Measurements from ENCODE around the gene C1QTNF7. TPM values are rescaled to one million over a fixed set of nuclear protein-coding genes. Genes with fewer than 3 reads are reported as not detected.

Gene C1QTNF7
- total RNA-seq, 1 donor from 2014 or later = not detected

- H3K4me3 ChIP-seq (ENCODE audit: low read depth, low read length) = no peak overlapping the region
- no peak for DNase-seq (ENCODE audit: low read depth)
- TF ChIP-seq, protein P1, sequence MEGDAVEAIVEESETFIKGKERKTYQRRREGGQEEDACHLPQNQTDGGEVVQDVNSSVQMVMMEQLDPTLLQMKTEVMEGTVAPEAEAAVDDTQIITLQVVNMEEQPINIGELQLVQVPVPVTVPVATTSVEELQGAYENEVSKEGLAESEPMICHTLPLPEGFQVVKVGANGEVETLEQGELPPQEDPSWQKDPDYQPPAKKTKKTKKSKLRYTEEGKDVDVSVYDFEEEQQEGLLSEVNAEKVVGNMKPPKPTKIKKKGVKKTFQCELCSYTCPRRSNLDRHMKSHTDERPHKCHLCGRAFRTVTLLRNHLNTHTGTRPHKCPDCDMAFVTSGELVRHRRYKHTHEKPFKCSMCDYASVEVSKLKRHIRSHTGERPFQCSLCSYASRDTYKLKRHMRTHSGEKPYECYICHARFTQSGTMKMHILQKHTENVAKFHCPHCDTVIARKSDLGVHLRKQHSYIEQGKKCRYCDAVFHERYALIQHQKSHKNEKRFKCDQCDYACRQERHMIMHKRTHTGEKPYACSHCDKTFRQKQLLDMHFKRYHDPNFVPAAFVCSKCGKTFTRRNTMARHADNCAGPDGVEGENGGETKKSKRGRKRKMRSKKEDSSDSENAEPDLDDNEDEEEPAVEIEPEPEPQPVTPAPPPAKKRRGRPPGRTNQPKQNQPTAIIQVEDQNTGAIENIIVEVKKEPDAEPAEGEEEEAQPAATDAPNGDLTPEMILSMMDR (conservative IDR thresholded peaks at IDR 0.05; ENCODE audit: low read depth, low read length) = no peak
These were observed 27.6 kb upstream of the C1QTNF7 start for GRCh38 chr4:15400226-15400625.

DNA sequence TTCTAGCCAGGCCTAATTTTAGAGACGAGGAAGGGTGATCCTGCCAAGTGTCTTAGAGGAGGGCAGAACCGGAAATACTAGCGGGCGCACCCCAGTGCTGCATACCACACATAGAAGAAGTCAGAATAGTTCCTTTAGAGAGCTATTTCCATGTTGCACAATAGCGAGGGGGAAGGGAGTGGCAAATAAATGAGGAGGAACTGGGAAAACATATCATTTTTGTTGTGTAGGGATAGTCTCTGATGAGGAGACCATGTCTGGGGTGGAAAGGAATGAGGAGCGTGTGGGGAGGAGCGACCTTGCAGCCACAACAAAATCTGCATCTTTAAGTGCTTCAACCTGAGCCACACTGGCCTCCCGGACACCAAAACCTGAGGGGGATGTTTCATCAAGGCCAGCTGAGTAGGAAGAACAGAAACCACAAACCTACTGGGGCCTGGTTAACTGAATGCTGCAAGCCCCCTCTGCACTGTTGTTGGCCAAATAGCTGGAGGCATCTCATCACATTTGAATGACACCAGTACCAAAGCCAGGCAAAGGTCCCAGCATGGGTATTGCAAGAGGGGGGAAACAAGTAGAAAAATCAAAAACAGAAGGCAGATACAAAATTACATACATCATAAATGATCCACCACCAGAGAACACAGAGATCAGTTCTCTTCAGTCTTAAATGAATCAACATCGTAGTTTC, 26.7 kb upstream of the C1QTNF7 start:
- no peak overlapping the region for H3K4me3 ChIP-seq (ENCODE audit: low read depth, low read length)
- TF ChIP-seq, protein P1 (conservative IDR thresholded peaks at IDR 0.05; ENCODE audit: low read depth, low read length) = no peak
- no peak for DNase-seq (ENCODE audit: low read depth)

DNA sequence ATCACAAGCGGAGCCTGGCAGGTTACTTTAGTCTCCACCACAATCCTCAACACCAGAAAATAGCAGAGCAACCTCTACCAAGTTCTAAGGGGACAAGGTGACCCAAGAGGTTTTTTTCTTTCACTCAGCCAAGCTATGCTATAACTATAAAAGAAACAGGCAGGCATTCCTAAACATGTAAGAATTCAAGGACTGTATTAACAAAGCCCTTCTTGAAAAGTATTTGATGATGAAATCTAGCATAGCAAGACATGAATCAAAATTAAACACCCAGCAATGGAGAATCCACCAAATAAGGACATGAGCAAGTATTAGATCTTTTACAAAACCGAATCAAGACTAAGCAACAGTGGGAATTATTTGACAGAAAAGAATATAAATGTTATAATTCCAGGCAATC, 25.7 kb upstream of the C1QTNF7 start:
- no peak overlapping the region for H3K4me3 ChIP-seq (ENCODE audit: low read depth, low read length)
- TF ChIP-seq, protein P1 (conservative IDR thresholded peaks at IDR 0.05; ENCODE audit: low read depth, low read length) = no peak
- no peak for DNase-seq (ENCODE audit: low read depth)

GRCh38 chr4:15402974-15403373, 24.9 kb upstream of the C1QTNF7 start:
- TF ChIP-seq, protein P1 (conservative IDR thresholded peaks at IDR 0.05; ENCODE audit: low read depth, low read length) = no peak
- DNase-seq (ENCODE audit: low read depth) = no peak
- H3K4me3 ChIP-seq (ENCODE audit: low read depth, low read length) = no peak overlapping the region

DNA sequence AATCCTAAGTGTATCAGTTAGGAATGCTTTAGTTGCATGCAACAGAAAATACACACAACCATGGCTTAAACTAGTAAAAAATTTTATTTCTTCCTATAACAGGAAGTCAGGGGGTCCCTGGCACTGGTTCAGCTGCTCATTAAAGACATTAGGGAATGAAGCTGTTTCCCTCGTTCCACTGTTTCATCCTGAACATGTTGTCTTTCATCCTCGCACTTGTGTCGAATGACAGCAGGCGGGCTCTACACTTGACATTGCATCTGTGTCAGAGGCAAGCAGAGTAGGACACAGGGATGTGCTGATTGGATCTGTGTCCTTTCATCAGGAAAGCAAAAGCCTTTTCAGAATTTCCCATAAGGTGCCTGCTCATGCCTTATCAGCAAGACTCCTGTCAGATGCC, 22.8 kb upstream of the C1QTNF7 start:
- TF ChIP-seq, protein P1 (conservative IDR thresholded peaks at IDR 0.05; ENCODE audit: low read depth, low read length) = no peak
- no peak for DNase-seq (ENCODE audit: low read depth)
- H3K4me3 ChIP-seq (ENCODE audit: low read depth, low read length) = no peak overlapping the region

- TF ChIP-seq, protein P1 (conservative IDR thresholded peaks at IDR 0.05; ENCODE audit: low read depth, low read length) = no peak
- H3K4me3 ChIP-seq (ENCODE audit: low read depth, low read length) = no peak overlapping the region
- DNase-seq (ENCODE audit: low read depth) = no peak
These were observed 17.1 kb upstream of the C1QTNF7 start for GRCh38 chr4:15410750-15411149.

GRCh38 chr4:15412461-15412860, 15.4 kb upstream of the C1QTNF7 start:
- H3K4me3 ChIP-seq (ENCODE audit: low read depth, low read length) = no peak overlapping the region
- TF ChIP-seq, protein P1 (conservative IDR thresholded peaks at IDR 0.05; ENCODE audit: low read depth, low read length) = no peak
- no peak for DNase-seq (ENCODE audit: low read depth)
